ENCODE data around the gene IFT43.
A peak's percentile ranks its signal among the peaks of the same experiment; 100 is the strongest.

DNA sequence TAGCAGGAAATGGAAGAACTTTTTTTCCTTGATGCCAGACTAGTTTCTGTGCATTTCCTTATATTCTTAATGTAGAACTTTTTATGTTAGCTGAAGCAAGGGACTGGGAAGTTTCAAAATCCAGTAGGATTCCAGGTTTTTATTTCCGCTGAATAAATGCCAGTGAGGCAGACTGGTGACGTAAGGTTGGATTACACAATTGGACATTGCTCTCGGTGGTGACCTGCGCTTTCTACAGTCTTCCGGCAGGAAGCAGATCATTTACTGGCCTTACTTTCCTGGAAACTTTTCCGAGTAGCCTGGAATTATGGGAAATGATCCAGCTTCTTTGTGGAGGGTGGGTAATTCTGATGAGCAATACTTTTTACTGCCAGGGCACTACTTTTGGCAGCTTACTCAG, 3.6 kb downstream of the IFT43 start:
- TF ChIP-seq CTCF (conservative IDR thresholded peaks at IDR 0.05 in 1 of 2, IDR thresholded peaks at IDR 0.05 in 1 of 2; ENCODE audit: low read depth in 1 of 2, low read length in 2 of 2), result peak in 1 of 2 donors; percentile 3
- no peak for TF ChIP-seq EZH2 (IDR thresholded peaks at IDR 0.05; ENCODE audit: low read length, missing control alignments)

All from fibroblast of lung (primary cell).